HepG2 (cell line): ENCODE data around the gene CACTIN. TPM values are rescaled to one million over a fixed set of nuclear protein-coding genes. Genes with fewer than 3 reads are reported as not detected.
A peak's percentile ranks its signal among the peaks of the same experiment; 100 is the strongest.

Experiments used
- ATAC-seq: fragments of 200-7000 bp; cut with Tn5 transposase; 3 replicates; pipeline ENCODE4 v1.9.1; 2020; ENCODE audit warnings: mild to moderate bottlenecking, moderate library complexity
- BruUV-seq: library from RNA; stranded (reverse); fragments of 400-500 nt; replicated peaks from 2 replicates; lab custom pipeline; 2021; lab: Mats Ljungman, UMichigan
- CTCF ChIA-PET: fragments of 300-600 bp; formaldehyde crosslinking; extraction: SDS; loops from one replicate; lab custom pipeline; 2021; ENCODE audit warnings: low total read pairs, inconsistent platforms, low intra/inter-chr PET ratio; lab: Yijun Ruan, JAX
- POLR2A ChIA-PET: fragments of 350-600 bp; sonication (Branson Sonifier 250); formaldehyde crosslinking; loops from one replicate; lab custom pipeline; 2020; ENCODE audit warnings: antibody characterized with exemption, inconsistent platforms; lab: Yijun Ruan, JAX
- DNase-seq: peaks from one replicate; pipeline ENCODE4 v3.0.0-alpha.2; 2015; ENCODE audit warnings: low spot score
- FAIRE-seq: peaks from 3 replicates; lab custom pipeline; 2011; peaks lifted over from hg19 to GRCh38; lab: Jason Lieb, UNC
- H2AFZ ChIP-seq: one replicate; pipeline ENCODE4 v1.6.1; 2011; ENCODE audit warnings: low read length, inconsistent platforms
- H3K27ac ChIP-seq: fragments of 300-600 bp; 3 replicates; pipeline ENCODE4 v1.8.0; 2011; ENCODE audit warnings: mixed run types, mild to moderate bottlenecking, mixed read lengths, low read length, inconsistent platforms; ENCODE audit not compliant: insufficient read depth; ENCODE audit errors: extremely low read length
- H3K27me3 ChIP-seq, 2 experiments: fragments of 200-600 bp in 1 of 2; 2 replicates in 1 of 2; 3 replicates in 1 of 2; pipeline versions ENCODE4 v1.6.0 to v1.8.0; 2011; ENCODE audit warnings: low read length in 2 of 2, mild to moderate bottlenecking in 2 of 2, moderate library complexity in 2 of 2, inconsistent platforms in 1 of 2; ENCODE audit not compliant: insufficient read depth in 2 of 2, control insufficient read depth in 1 of 2
- H3K36me3 ChIP-seq, 2 experiments: fragments of 200-600 bp in 1 of 2; replicated peaks in 1 of 2; 2 replicates in 1 of 2; 3 replicates in 1 of 2; pipeline versions ENCODE4 v1.5.1 to v1.8.0; 2011; ENCODE audit warnings: low read length in 2 of 2, inconsistent platforms in 1 of 2; ENCODE audit not compliant: insufficient read depth in 2 of 2, control insufficient read depth in 1 of 2
- H3K4me1 ChIP-seq: 2 replicates; pipeline ENCODE4 v1.5.1; 2012; ENCODE audit warnings: low read length, inconsistent platforms; ENCODE audit not compliant: insufficient read depth
- H3K4me2 ChIP-seq: 2 replicates; pipeline ENCODE4 v1.6.0; 2011; ENCODE audit warnings: low read depth, low read length, inconsistent platforms
- H3K4me3 ChIP-seq, 3 experiments: fragments of 200-600 bp in 1 of 3; sonication (generic), shearing (Covaris generic) in 1 of 3; replicated peaks in 1 of 3; 2 replicates each; pipeline ENCODE4 v1.5.1; 2011 to 2016; ENCODE audit warnings: low read length in 3 of 3, inconsistent platforms in 2 of 3, low read depth in 2 of 3, mild to moderate bottlenecking in 2 of 3, control low read depth in 1 of 3, mixed read lengths in 1 of 3; ENCODE audit not compliant: insufficient read depth in 1 of 3
- H3K79me2 ChIP-seq: one replicate; pipeline ENCODE4 v1.6.1; 2011; ENCODE audit warnings: low read length, inconsistent platforms; ENCODE audit not compliant: insufficient read depth
- H3K9ac ChIP-seq: 2 replicates; pipeline ENCODE4 v1.6.0; 2011; ENCODE audit warnings: mild to moderate bottlenecking, low read depth, low read length, inconsistent platforms; ENCODE audit not compliant: insufficient read depth
- H3K9me3 ChIP-seq: 2 replicates; pipeline ENCODE4 v1.5.1; 2012; ENCODE audit warnings: mild to moderate bottlenecking, low read length
- H4K20me1 ChIP-seq: 2 replicates; pipeline ENCODE4 v1.6.0; 2011; ENCODE audit warnings: inconsistent platforms, mild to moderate bottlenecking, low read length, moderate library complexity; ENCODE audit not compliant: insufficient read depth
- FOSL2 ChIP-seq: sonication (generic); formaldehyde crosslinking; IDR thresholded peaks from 2 replicates; pipeline ENCODE4 v1.4.0; 2020; ENCODE audit warnings: missing genetic modification reagents
- FOXP1 ChIP-seq, 2 experiments: fragments of 450-650 bp in 1 of 2; IDR thresholded peaks; 2 replicates each; pipeline ENCODE4 v1.6.1; 2017 to 2018; ENCODE audit warnings: antibody characterized with exemption in 1 of 2
- HCFC1 ChIP-seq: fragments of 150-350 bp; IDR thresholded peaks from 2 replicates; pipeline ENCODE4 v1.6.1; 2014; ENCODE audit warnings: low read depth, low read length
- HOXA9 ChIP-seq: sonication (generic); formaldehyde crosslinking; IDR thresholded peaks from 2 replicates; pipeline ENCODE4 v1.8.1; 2022; ENCODE audit warnings: missing genetic modification reagents, mild to moderate bottlenecking, moderate library complexity, borderline replicate concordance
- KDM2A ChIP-seq: sonication (generic); formaldehyde crosslinking; IDR thresholded peaks from 2 replicates; pipeline ENCODE4 v1.4.0; 2020; ENCODE audit warnings: low read depth, missing genetic modification reagents, borderline replicate concordance
- NR1H2 ChIP-seq: sonication (generic); formaldehyde crosslinking; IDR thresholded peaks from 2 replicates; pipeline ENCODE4 v1.8.1; 2022; ENCODE audit warnings: low read depth, missing genetic modification reagents, borderline replicate concordance
- SIX1 ChIP-seq: sonication (generic); formaldehyde crosslinking; IDR thresholded peaks from 2 replicates; pipeline ENCODE4 v1.4.0; 2020; ENCODE audit warnings: missing genetic modification reagents, borderline replicate concordance
- ZKSCAN8 ChIP-seq: IDR thresholded peaks from 2 replicates; pipeline ENCODE4 v1.6.1; 2016; ENCODE audit warnings: borderline replicate concordance, missing genetic modification reagents, missing compliant biosample characterization
- WGBS: methylation state at CpG from one replicate; pipeline ENCODE4 v1.1.6; 2017; ENCODE audit warnings: low lambda C conversion rate; 5-methylcytosine and 5-hydroxymethylcytosine counted together
- in situ Hi-C: cut with HindIII; loops from 2 replicates; pipeline ENCODE4 v1.10.0; 2017; ENCODE audit warnings: low pct_unique_long_range_greater_than_20kb; ENCODE audit not compliant: extremely low pct_ligation_motif_present
- intact Hi-C: fragments of 100-400 bp; cut with micrococcal nuclease; formaldehyde crosslinking; loops from one replicate; pipeline ENCODE4 v1.10.0; 2022; ENCODE audit not compliant: unreplicated experiment
- polyA plus RNA-seq, 8 experiments: library from polyadenylated mRNA; depleted of rRNA in 3 of 8; stranded (reverse) in 7 of 8; unstranded in 1 of 8; fragments of >200 nt; fragmentation: Illumina TruSeq in 4 of 8; extraction: Trizol in 4 of 8; gene quantifications; 2 replicates each; pipeline versions ENCODE4 v1.2.1 to v1.2.3, GENCODE V29; 2011 to 2016; ENCODE audit warnings: low read depth in 4 of 8, missing spikeins in 1 of 8, mixed read lengths in 1 of 8; ENCODE audit not compliant: insufficient read depth in 1 of 8
- total RNA-seq, 5 experiments: library from RNA; depleted of rRNA; stranded (reverse); fragments of >200 nt; fragmentation: Illumina TruSeq; extraction: Trizol; gene quantifications; 2 replicates each; pipeline ENCODE4 v1.2.3, GENCODE V29; 2016; ENCODE audit warnings: low read depth in 1 of 5
- TF ChIP-seq, protein P1 (sequence below): sonication (generic); formaldehyde crosslinking; IDR thresholded peaks from 2 replicates; pipeline ENCODE4 v1.5.0; 2020; ENCODE audit warnings: missing genetic modification reagents
- TF ChIP-seq, protein P2 (sequence below): sonication (generic); formaldehyde crosslinking; IDR thresholded peaks from 2 replicates; pipeline ENCODE4 v1.8.0; 2022; ENCODE audit warnings: missing genetic modification reagents, low read depth, mild to moderate bottlenecking, borderline replicate concordance
- TF ChIP-seq, protein P3 (sequence below): sonication (generic); formaldehyde crosslinking; IDR thresholded peaks from 2 replicates; pipeline ENCODE4 v1.4.0; 2020; ENCODE audit warnings: missing genetic modification reagents

CACTIN gene
- total and polyA plus RNA-seq, 2 of the 13 experiments (the other 11 are each of a cell fraction or from before 2014, with no cell fraction given) = 10.0 to 16.6 TPM

DNA sequence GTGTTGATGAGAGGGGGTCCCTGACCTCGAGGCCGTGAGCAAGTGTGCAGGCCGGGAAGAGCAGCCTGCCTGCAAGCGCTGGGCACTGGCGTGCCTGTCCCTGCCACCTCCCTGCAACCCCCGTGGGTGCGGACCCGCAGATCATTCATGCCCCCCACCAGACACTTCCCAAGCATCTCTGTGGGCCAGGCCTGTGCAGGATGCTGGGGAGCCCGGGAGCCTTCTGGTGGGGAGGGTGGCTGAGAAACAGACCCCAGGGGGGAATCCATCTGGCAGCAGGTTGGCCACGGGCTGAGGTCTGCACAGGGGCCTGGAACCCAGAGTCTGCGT lies 18.4 kb upstream of the CACTIN start (continued):
- TF ChIP-seq, protein P1, sequence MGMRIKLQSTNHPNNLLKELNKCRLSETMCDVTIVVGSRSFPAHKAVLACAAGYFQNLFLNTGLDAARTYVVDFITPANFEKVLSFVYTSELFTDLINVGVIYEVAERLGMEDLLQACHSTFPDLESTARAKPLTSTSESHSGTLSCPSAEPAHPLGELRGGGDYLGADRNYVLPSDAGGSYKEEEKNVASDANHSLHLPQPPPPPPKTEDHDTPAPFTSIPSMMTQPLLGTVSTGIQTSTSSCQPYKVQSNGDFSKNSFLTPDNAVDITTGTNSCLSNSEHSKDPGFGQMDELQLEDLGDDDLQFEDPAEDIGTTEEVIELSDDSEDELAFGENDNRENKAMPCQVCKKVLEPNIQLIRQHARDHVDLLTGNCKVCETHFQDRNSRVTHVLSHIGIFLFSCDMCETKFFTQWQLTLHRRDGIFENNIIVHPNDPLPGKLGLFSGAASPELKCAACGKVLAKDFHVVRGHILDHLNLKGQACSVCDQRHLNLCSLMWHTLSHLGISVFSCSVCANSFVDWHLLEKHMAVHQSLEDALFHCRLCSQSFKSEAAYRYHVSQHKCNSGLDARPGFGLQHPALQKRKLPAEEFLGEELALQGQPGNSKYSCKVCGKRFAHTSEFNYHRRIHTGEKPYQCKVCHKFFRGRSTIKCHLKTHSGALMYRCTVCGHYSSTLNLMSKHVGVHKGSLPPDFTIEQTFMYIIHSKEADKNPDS (CRISPR knock-in tag) = no peak
- TF ChIP-seq NR1H2 (CRISPR knock-in tag) (no peak), HCFC1 (no peak), SIX1 (no peak), HOXA9 (CRISPR knock-in tag) (no peak), FOXP1 (IDR thresholded peaks at IDR 0.05) (no peak), FOXP1 (CRISPR knock-in tag; IDR thresholded peaks at IDR 0.05) (no peak), KDM2A (CRISPR knock-in tag) (no peak)
- TF ChIP-seq, protein P2, sequence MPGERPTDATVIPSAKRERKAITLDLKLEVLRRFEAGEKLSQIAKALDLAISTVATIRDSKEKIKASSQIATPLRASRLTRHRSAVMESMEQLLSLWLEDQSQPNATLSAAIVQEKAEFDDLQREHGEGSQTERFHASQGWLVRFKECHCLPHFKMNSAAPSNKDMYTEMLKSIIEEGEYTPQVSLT (CRISPR knock-in tag) = no peak

DNA sequence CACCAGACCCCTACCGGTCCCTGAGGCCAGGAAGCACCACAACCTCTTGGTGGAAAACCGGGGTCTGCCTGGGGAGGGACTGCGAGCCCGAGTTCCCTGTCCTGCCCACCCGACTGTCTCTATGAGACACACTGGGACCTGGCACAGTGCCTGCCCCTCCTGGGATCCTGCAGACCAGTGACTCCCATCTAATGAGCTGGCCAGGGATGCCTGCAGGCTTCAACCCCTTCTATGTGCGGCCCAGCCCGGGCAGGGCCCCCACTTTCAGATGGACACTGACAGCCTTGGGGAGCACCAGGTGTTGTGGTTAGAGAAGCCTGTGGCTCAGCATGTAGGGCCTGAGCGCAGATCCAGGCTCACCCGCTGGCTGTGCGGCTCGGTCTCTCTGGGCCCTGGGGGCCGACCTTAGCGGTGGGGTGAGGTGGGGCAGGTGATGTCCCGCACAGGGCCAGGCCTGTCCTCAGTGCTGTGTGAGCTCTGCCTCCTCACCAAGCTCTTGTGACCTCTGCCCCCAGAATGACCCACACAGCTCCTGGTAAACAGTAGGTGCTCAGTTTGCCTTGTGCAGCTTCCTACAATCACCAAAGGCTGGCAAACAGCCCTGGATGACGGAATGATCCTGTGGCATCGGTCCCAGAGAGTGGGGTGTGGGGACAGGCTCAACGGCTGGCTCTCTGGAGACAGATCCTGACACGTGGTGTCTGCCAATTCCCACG lies 17.9 kb upstream of the CACTIN start:
- H3K36me3 ChIP-seq = peaks cover 3% of the 10 kb centered on the region in 2 experiments; a peak in 2 of 5 replicates
- no peaks in the 10 kb centered on the region for H3K27me3 ChIP-seq
- ChIA-PET POLR2A (no interaction called here), CTCF (no interaction called here)
- no peaks in the 10 kb centered on the region for H4K20me1 ChIP-seq
- no peak overlapping the region for H3K9ac ChIP-seq
- H3K4me3 ChIP-seq = no peak overlapping the region
- H3K4me1 ChIP-seq = no peaks in the 10 kb centered on the region
- DNase-seq = no peak
- H2AFZ ChIP-seq = no peak overlapping the region
- no peak for TF ChIP-seq FOSL2 (CRISPR knock-in tag)
- TF ChIP-seq, protein P3, sequence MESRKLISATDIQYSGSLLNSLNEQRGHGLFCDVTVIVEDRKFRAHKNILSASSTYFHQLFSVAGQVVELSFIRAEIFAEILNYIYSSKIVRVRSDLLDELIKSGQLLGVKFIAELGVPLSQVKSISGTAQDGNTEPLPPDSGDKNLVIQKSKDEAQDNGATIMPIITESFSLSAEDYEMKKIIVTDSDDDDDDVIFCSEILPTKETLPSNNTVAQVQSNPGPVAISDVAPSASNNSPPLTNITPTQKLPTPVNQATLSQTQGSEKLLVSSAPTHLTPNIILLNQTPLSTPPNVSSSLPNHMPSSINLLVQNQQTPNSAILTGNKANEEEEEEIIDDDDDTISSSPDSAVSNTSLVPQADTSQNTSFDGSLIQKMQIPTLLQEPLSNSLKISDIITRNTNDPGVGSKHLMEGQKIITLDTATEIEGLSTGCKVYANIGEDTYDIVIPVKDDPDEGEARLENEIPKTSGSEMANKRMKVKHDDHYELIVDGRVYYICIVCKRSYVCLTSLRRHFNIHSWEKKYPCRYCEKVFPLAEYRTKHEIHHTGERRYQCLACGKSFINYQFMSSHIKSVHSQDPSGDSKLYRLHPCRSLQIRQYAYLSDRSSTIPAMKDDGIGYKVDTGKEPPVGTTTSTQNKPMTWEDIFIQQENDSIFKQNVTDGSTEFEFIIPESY (CRISPR knock-in tag) = 0 out of 2 replicates have a peak, but pooled peaks have one; percentile 15
- peak; percentile 70 for TF ChIP-seq ZKSCAN8 (CRISPR knock-in tag)
- H3K79me2 ChIP-seq = no peaks in the 10 kb centered on the region
- ATAC-seq = peak; percentile 26
- H3K27ac ChIP-seq = no peak overlapping the region
- no peak for FAIRE-seq
- in situ Hi-C loops (no loop called here), intact Hi-C loops (no loop called here)
- WGBS = 66% methylated on average over 11 of the region's 19 CpGs
- no peaks in the 10 kb centered on the region for H3K9me3 ChIP-seq
- BruUV-seq = no TSS peak
- H3K4me2 ChIP-seq = no peak overlapping the region
